IMR-90 (cell line): ENCODE measurements around the gene ZC3H7B. TPM values are rescaled to one million over a fixed set of nuclear protein-coding genes. Genes with fewer than 3 reads are reported as not detected.

ENCODE experiments used
- ATAC-seq: fragments of 200-7000 bp; cut with Tn5 transposase; 2 replicates; pipeline ENCODE4 v1.9.1; 2020; ENCODE audit warnings: low read depth, mild to moderate bottlenecking, moderate library complexity
- BruUV-seq: library from RNA; stranded (reverse); fragments of 400-500 nt; replicated peaks from 2 replicates; lab custom pipeline; 2021; lab: Mats Ljungman, UMichigan
- CTCF ChIA-PET: fragments of 300-600 bp; formaldehyde crosslinking; extraction: SDS; loops from one replicate; lab custom pipeline; 2021; ENCODE audit warnings: antibody characterized with exemption; lab: Yijun Ruan, JAX
- POLR2A ChIA-PET: fragments of 300-600 bp; sonication (Branson Sonifier 250); formaldehyde crosslinking; loops from one replicate; lab custom pipeline; 2022; ENCODE audit warnings: antibody characterized with exemption; ENCODE audit not compliant: unreplicated experiment; lab: Charles Lee
- DNase-seq: peaks from one replicate; pipeline ENCODE4 v3.0.0; 2013
- H2AFZ ChIP-seq: replicated peaks from 2 replicates; pipeline ENCODE3; 2013; ENCODE audit warnings: low read length, mild to moderate bottlenecking; ENCODE audit not compliant: poor library complexity
- H2AK5ac ChIP-seq: 2 replicates; pipeline ENCODE4 v1.6.1; 2013; ENCODE audit warnings: low read depth, low read length, inconsistent platforms
- H2AK9ac ChIP-seq: replicated peaks from 2 replicates; pipeline ENCODE3; 2013; ENCODE audit warnings: mild to moderate bottlenecking, low read depth, low read length, moderate library complexity; ENCODE audit not compliant: poor library complexity
- H2BK120ac ChIP-seq: 2 replicates; pipeline ENCODE4 v1.6.1; 2013; ENCODE audit warnings: low read depth, low read length, inconsistent platforms
- H2BK15ac ChIP-seq: 3 replicates; pipeline ENCODE4 v1.6.1; 2013; ENCODE audit warnings: low read depth, low read length, inconsistent platforms
- H2BK20ac ChIP-seq: 2 replicates; pipeline ENCODE4 v1.6.1; 2013; ENCODE audit warnings: low read depth, mild to moderate bottlenecking, inconsistent platforms, low read length, moderate library complexity
- H2BK5ac ChIP-seq: 2 replicates; pipeline ENCODE4 v1.6.1; 2013; ENCODE audit warnings: mild to moderate bottlenecking, low read depth, low read length, inconsistent platforms; ENCODE audit not compliant: poor library complexity, severe bottlenecking
- H3K14ac ChIP-seq: replicated peaks from 2 replicates; pipeline ENCODE4 v1.6.1; 2013; ENCODE audit warnings: low read depth, low read length, inconsistent platforms
- H3K18ac ChIP-seq: 2 replicates; pipeline ENCODE4 v1.6.1; 2013; ENCODE audit warnings: low read depth, low read length, control low read depth
- H3K23ac ChIP-seq: 2 replicates; pipeline ENCODE4 v1.6.1; 2013; ENCODE audit warnings: low read depth, low read length, inconsistent platforms
- H3K27ac ChIP-seq: 2 replicates; pipeline ENCODE4 v1.5.1; 2013; ENCODE audit warnings: mild to moderate bottlenecking, control low read depth, low read length; ENCODE audit not compliant: insufficient read depth
- H3K27me3 ChIP-seq: 2 replicates; pipeline ENCODE4 v1.6.1; 2013; ENCODE audit warnings: low read length; ENCODE audit not compliant: control insufficient read depth, insufficient read depth
- H3K36me3 ChIP-seq: 2 replicates; pipeline ENCODE4 v1.6.1; 2013; ENCODE audit warnings: low read length, mixed read lengths; ENCODE audit not compliant: control insufficient read depth, insufficient read depth
- H3K4ac ChIP-seq: 2 replicates; pipeline ENCODE4 v1.6.1; 2013; ENCODE audit warnings: low read depth, low read length, inconsistent platforms
- H3K4me1 ChIP-seq: 2 replicates; pipeline ENCODE4 v1.6.1; 2013; ENCODE audit warnings: low read length, mixed read lengths; ENCODE audit not compliant: control insufficient read depth, insufficient read depth
- H3K4me2 ChIP-seq: 2 replicates; pipeline ENCODE4 v1.6.1; 2013; ENCODE audit warnings: low read depth, mild to moderate bottlenecking, control low read depth, low read length, moderate library complexity
- H3K4me3 ChIP-seq: 2 replicates; pipeline ENCODE4 v1.5.1; 2013; ENCODE audit warnings: low read depth, mild to moderate bottlenecking, control low read depth, low read length, moderate library complexity; ENCODE audit not compliant: insufficient read depth
- H3K56ac ChIP-seq: 2 replicates; pipeline ENCODE4 v1.6.1; 2013; ENCODE audit warnings: low read length, inconsistent platforms; ENCODE audit not compliant: insufficient read depth; ENCODE audit errors: extremely low read depth
- H3K79me1 ChIP-seq, 2 experiments: 2 replicates each; pipeline ENCODE4 v1.6.1; 2013; ENCODE audit warnings: low read length in 2 of 2, inconsistent platforms in 1 of 2, low read depth in 1 of 2
- H3K9ac ChIP-seq: 2 replicates; pipeline ENCODE4 v1.6.1; 2013; ENCODE audit warnings: low read depth, low read length, control low read depth
- H3K9me1 ChIP-seq: 2 replicates; pipeline ENCODE4 v1.6.1; 2013; ENCODE audit warnings: low read length, inconsistent platforms; ENCODE audit not compliant: insufficient read depth
- H3K9me3 ChIP-seq: 2 replicates; pipeline ENCODE4 v1.6.1; 2013; ENCODE audit warnings: low read length; ENCODE audit not compliant: control insufficient read depth, insufficient read depth
- H4K20me1 ChIP-seq: 2 replicates; pipeline ENCODE4 v1.6.1; 2013; ENCODE audit warnings: low read length, inconsistent platforms; ENCODE audit not compliant: insufficient read depth
- H4K5ac ChIP-seq: 2 replicates; pipeline ENCODE4 v1.6.1; 2013; ENCODE audit warnings: mild to moderate bottlenecking, low read depth, low read length, control low read depth
- H4K8ac ChIP-seq, 2 experiments: 2 replicates each; pipeline ENCODE4 v1.6.1; 2013; ENCODE audit warnings: low read depth in 2 of 2, low read length in 2 of 2, control low read depth in 1 of 2, inconsistent platforms in 1 of 2
- H4K91ac ChIP-seq: 2 replicates; pipeline ENCODE4 v1.6.1; 2013; ENCODE audit warnings: low read depth, low read length, inconsistent platforms; ENCODE audit not compliant: insufficient read depth
- BHLHE40 ChIP-seq: fragments of 150-350 bp; IDR thresholded peaks from 2 replicates; pipeline ENCODE4 v1.6.1; 2016; ENCODE audit warnings: mild to moderate bottlenecking, low read depth, low read length
- CEBPB ChIP-seq: IDR thresholded peaks from 2 replicates; pipeline ENCODE4 v1.6.1; 2012; ENCODE audit warnings: low read depth, low read length, improper control_type of control experiment
- CHD1 ChIP-seq: IDR thresholded peaks from 2 replicates; pipeline ENCODE4 v1.6.1; 2012; ENCODE audit warnings: low read depth, low read length, improper control_type of control experiment
- FOS ChIP-seq: fragments of 150-350 bp; IDR thresholded peaks from 2 replicates; pipeline ENCODE4 v1.6.1; 2016; ENCODE audit warnings: low read depth, low read length
- MAFK ChIP-seq: IDR thresholded peaks from 2 replicates; pipeline ENCODE4 v1.6.1; 2012; ENCODE audit warnings: low read depth, low read length, improper control_type of control experiment
- MAZ ChIP-seq: IDR thresholded peaks from 2 replicates; pipeline ENCODE4 v1.6.1; 2012; ENCODE audit warnings: low read depth, mild to moderate bottlenecking, low read length, improper control_type of control experiment, moderate library complexity, borderline replicate concordance
- MXI1 ChIP-seq: IDR thresholded peaks from 2 replicates; pipeline ENCODE4 v1.6.1; 2012; ENCODE audit warnings: low read depth, mild to moderate bottlenecking, low read length, moderate library complexity, borderline replicate concordance
- NFE2L2 ChIP-seq: fragments of 150-350 bp; IDR thresholded peaks from 2 replicates; pipeline ENCODE4 v1.6.1; 2016; ENCODE audit warnings: low read depth, mild to moderate bottlenecking, low read length
- POLR2A ChIP-seq: IDR thresholded peaks from 2 replicates; pipeline ENCODE4 v1.6.1; 2012; ENCODE audit warnings: mild to moderate bottlenecking, low read depth, low read length
- RAD21 ChIP-seq: IDR thresholded peaks from 2 replicates; pipeline ENCODE4 v1.6.1; 2012; ENCODE audit warnings: low read length, improper control_type of control experiment
- RCOR1 ChIP-seq: IDR thresholded peaks from 2 replicates; pipeline ENCODE4 v1.6.1; 2012; ENCODE audit warnings: mild to moderate bottlenecking, low read length, improper control_type of control experiment; ENCODE audit not compliant: insufficient replicate concordance
- RFX5 ChIP-seq: IDR thresholded peaks from 2 replicates; pipeline ENCODE4 v1.8.0; 2012; ENCODE audit warnings: low read depth, mild to moderate bottlenecking, low read length, moderate library complexity
- SMC3 ChIP-seq: fragments of 150-350 bp; IDR thresholded peaks from 2 replicates; pipeline ENCODE4 v1.6.1; 2016; ENCODE audit warnings: low read depth, mild to moderate bottlenecking, antibody characterized with exemption, low read length, moderate library complexity
- USF2 ChIP-seq: fragments of 150-350 bp; IDR thresholded peaks from 2 replicates; pipeline ENCODE4 v1.6.1; 2017; ENCODE audit warnings: mild to moderate bottlenecking, antibody characterized with exemption, low read length, low read depth
- dilution Hi-C: fragments of 300-500 bp; cut with HindIII; formaldehyde crosslinking; loops from one replicate; pipeline ENCODE4 v1.14.3; 2018; ENCODE audit warnings: low sequenced_read_pairs; ENCODE audit not compliant: unreplicated experiment
- in situ Hi-C: fragments of 300-500 bp; cut with MboI; formaldehyde crosslinking; loops from 3 replicates; pipeline ENCODE4 v1.14.3; 2019; ENCODE audit warnings: low sequenced_read_pairs, inconsistent platforms, mixed read lengths
- intact Hi-C: fragments of 100-400 bp; cut with micrococcal nuclease; formaldehyde crosslinking; loops from 2 replicates; pipeline ENCODE4 v1.10.0; 2022
- polyA plus RNA-seq, 3 experiments: library from polyadenylated mRNA; depleted of rRNA; stranded (reverse); fragments of >200 nt; gene quantifications; 2 replicates each; pipeline ENCODE4 v1.2.3, GENCODE V29; 2012; ENCODE audit warnings: low replicate concordance in 1 of 3
- total RNA-seq: library from RNA; depleted of rRNA; stranded (reverse); fragments of >200 nt; gene quantifications from 2 replicates; pipeline ENCODE4 v1.2.3, GENCODE V29; 2012
- TF ChIP-seq, protein P1 (sequence below): fragments of 150-350 bp; IDR thresholded peaks from 2 replicates; pipeline ENCODE4 v1.6.1; 2016; ENCODE audit warnings: low read depth, mild to moderate bottlenecking, low read length, moderate library complexity, borderline replicate concordance
- TF ChIP-seq, protein P2 (sequence below): conservative IDR thresholded peaks from 2 replicates; pipeline ENCODE4 v1.5.1; 2012; ENCODE audit warnings: mild to moderate bottlenecking, low read depth, low read length, improper control_type of control experiment

ZC3H7B gene
- total and polyA plus RNA-seq, 2 of the 4 experiments (the other 2 are of a cell fraction), result 37.6 to 72.3 TPM

- no peak overlapping the region for H3K4me2 ChIP-seq
- intact Hi-C loops (no loop called here), in situ Hi-C loops (loop anchor here (10.0 kb wide), 1 partner anchor 198 kb away; no protein-coding TSS in a partner anchor), dilution Hi-C loops (no loop called here)
- H2BK15ac ChIP-seq, result no peak overlapping the region
- H3K27ac ChIP-seq, result no peak overlapping the region
- no peak overlapping the region for H4K5ac ChIP-seq
- BruUV-seq, result no TSS peak
- no peak overlapping the region for H2BK120ac ChIP-seq
- H4K20me1 ChIP-seq, result no peaks in the 10 kb centered on the region
- H2AK9ac ChIP-seq, result no peak overlapping the region
- H3K27me3 ChIP-seq, result no peaks in the 10 kb centered on the region
- no peak overlapping the region for H2AFZ ChIP-seq
- no peak overlapping the region for H3K14ac ChIP-seq
- no peak overlapping the region for H3K4ac ChIP-seq
- no peaks in the 10 kb centered on the region for H3K9me3 ChIP-seq
- no peak overlapping the region for H3K23ac ChIP-seq
- H3K56ac ChIP-seq, result no peak overlapping the region
- H3K9ac ChIP-seq, result no peak overlapping the region
- no peak overlapping the region for H3K18ac ChIP-seq
- CTCF ChIA-PET, result no interaction called here
- no peaks in the 10 kb centered on the region; a peak in 1 of 4 replicates for H3K79me1 ChIP-seq
- no peak overlapping the region for H4K91ac ChIP-seq
- H3K36me3 ChIP-seq, result no peaks in the 10 kb centered on the region
- H2AK5ac ChIP-seq, result no peak overlapping the region
- ATAC-seq, result no peak
- TF ChIP-seq, protein P1, sequence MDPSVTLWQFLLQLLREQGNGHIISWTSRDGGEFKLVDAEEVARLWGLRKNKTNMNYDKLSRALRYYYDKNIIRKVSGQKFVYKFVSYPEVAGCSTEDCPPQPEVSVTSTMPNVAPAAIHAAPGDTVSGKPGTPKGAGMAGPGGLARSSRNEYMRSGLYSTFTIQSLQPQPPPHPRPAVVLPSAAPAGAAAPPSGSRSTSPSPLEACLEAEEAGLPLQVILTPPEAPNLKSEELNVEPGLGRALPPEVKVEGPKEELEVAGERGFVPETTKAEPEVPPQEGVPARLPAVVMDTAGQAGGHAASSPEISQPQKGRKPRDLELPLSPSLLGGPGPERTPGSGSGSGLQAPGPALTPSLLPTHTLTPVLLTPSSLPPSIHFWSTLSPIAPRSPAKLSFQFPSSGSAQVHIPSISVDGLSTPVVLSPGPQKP, result no peak
- no peak for TF ChIP-seq MXI1
- TF ChIP-seq MAZ, result no peak
- no peak for TF ChIP-seq FOS
- no peak for TF ChIP-seq NFE2L2
- TF ChIP-seq BHLHE40, result no peak
- TF ChIP-seq, protein P2, sequence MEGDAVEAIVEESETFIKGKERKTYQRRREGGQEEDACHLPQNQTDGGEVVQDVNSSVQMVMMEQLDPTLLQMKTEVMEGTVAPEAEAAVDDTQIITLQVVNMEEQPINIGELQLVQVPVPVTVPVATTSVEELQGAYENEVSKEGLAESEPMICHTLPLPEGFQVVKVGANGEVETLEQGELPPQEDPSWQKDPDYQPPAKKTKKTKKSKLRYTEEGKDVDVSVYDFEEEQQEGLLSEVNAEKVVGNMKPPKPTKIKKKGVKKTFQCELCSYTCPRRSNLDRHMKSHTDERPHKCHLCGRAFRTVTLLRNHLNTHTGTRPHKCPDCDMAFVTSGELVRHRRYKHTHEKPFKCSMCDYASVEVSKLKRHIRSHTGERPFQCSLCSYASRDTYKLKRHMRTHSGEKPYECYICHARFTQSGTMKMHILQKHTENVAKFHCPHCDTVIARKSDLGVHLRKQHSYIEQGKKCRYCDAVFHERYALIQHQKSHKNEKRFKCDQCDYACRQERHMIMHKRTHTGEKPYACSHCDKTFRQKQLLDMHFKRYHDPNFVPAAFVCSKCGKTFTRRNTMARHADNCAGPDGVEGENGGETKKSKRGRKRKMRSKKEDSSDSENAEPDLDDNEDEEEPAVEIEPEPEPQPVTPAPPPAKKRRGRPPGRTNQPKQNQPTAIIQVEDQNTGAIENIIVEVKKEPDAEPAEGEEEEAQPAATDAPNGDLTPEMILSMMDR, result no peak
- no peak for TF ChIP-seq SMC3
- TF ChIP-seq MAFK, result no peak
- no peak for TF ChIP-seq RCOR1
- no peak for TF ChIP-seq RFX5
- no peak for TF ChIP-seq USF2
- TF ChIP-seq POLR2A, result no peak
- no peak for TF ChIP-seq CEBPB
- TF ChIP-seq RAD21, result no peak
- no peak for TF ChIP-seq CHD1
- POLR2A ChIA-PET, result no interaction called here
- H3K4me1 ChIP-seq, result peaks cover 13% of the 10 kb centered on the region
- no peak overlapping the region for H3K4me3 ChIP-seq
- H4K8ac ChIP-seq, result no peak overlapping the region
- no peak overlapping the region for H2BK20ac ChIP-seq
- DNase-seq, result no peak
- H3K9me1 ChIP-seq, result peaks cover 9% of the 10 kb centered on the region
- H2BK5ac ChIP-seq, result no peak overlapping the region
Observed at GRCh38 chr22:41406410-41406809, 105.1 kb downstream of the ZC3H7B start.
